Uterus (tissue), 2 donors: Measurements from ENCODE around the gene DOK6.

Source experiments
- CTCF ChIP-seq, 4 experiments: fragments of 200-600 bp in 2 of 4; fragments of 450-650 bp in 2 of 4; sonication (generic) in 2 of 4; IDR thresholded peaks; one replicate each; pipeline ENCODE4 v1.5.1; 2016 to 2019; ENCODE audit warnings: antibody characterized with exemption in 4 of 4, mild to moderate bottlenecking in 2 of 4, moderate library complexity in 1 of 4
- POLR2A ChIP-seq, 2 donors: fragments of 450-650 bp; IDR thresholded peaks; one replicate each; pipeline ENCODE4 v1.6.1; 2016; ENCODE audit warnings: antibody characterized with exemption in 2 of 2, mild to moderate bottlenecking in 1 of 2, moderate library complexity in 1 of 2

GRCh38 chr18:69557282-69557681 lies 156.6 kb downstream of the DOK6 start:
- TF ChIP-seq CTCF (IDR thresholded peaks at IDR 0.05) (no peak), POLR2A (IDR thresholded peaks at IDR 0.05) (no peak)
